Upper lobe of right lung (tissue), 1 donor: ENCODE data around the gene JARID2. TPM values are rescaled to one million over a fixed set of nuclear protein-coding genes. Genes with fewer than 3 reads are reported as not detected.

Source experiments
- ATAC-seq: fragments of 200-7000 bp; cut with Tn5 transposase; one replicate; pipeline ENCODE4 v1.9.1; 2020; ENCODE audit warnings: mild to moderate bottlenecking, moderate library complexity
- DNase-seq: peaks from one replicate; pipeline ENCODE4 v3.0.0-alpha.2; 2020
- H3K27ac ChIP-seq: fragments of 200-600 bp; one replicate; pipeline ENCODE4 v1.8.0; 2022
- H3K27me3 ChIP-seq: fragments of 200-600 bp; one replicate; pipeline ENCODE4 v1.8.0; 2022; ENCODE audit warnings: mild to moderate bottlenecking
- H3K36me3 ChIP-seq: fragments of 200-600 bp; one replicate; pipeline ENCODE4 v1.8.0; 2022
- H3K4me1 ChIP-seq: fragments of 200-600 bp; one replicate; pipeline ENCODE4 v1.8.0; 2022
- H3K4me3 ChIP-seq: fragments of 200-600 bp; one replicate; pipeline ENCODE4 v1.8.0; 2022; ENCODE audit warnings: mild to moderate bottlenecking
- H3K9me3 ChIP-seq: fragments of 200-600 bp; one replicate; pipeline ENCODE4 v1.8.0; 2022
- intact Hi-C: fragments of 100-400 bp; cut with DNase I; formaldehyde crosslinking; loops from one replicate; pipeline ENCODE4 v1.11.0; 2022
- total RNA-seq: library from RNA; stranded (reverse); fragmentation: NEBNext Ultra II Directional; extraction: Animal tissue kit (Norgen Biotek cat#: 25700); gene quantifications from one replicate; pipeline ENCODE4 v1.2.1, GENCODE V29; 2021
- TF ChIP-seq, protein P1 (sequence below): fragments of 200-600 bp; IDR thresholded peaks from one replicate; pipeline ENCODE4 v1.8.0; 2022; ENCODE audit warnings: antibody characterized with exemption
- donor health status: DM: no; HTN: yes; CAD: no; lungs with severe emphysema.

JARID2 gene
- total RNA-seq, 1 donor from 2014 or later = 15.1 TPM

DNA sequence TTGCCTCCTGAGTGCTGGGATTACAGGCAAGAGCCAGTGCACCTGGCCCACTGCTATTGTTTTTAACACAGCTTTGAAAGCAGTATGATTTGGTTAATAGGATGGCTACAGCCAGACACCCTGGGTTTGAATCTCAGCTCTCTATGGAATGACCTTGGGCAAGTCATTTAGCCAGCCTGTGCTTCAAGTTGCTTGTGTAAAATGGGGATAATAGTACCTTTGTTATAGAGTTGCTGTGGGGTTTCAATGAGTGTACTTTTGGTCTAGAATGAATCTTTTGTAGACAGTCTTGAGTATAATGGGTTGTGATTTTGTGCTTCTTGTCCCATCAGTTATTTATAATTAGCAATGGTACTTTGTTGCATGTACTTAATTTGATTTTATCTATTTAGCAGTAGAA is 70.9 kb downstream of the JARID2 start:
- no peaks in the 10 kb centered on the region for H3K9me3 ChIP-seq
- H3K27ac ChIP-seq = no peak overlapping the region
- peaks cover 12% of the 10 kb centered on the region for H3K4me1 ChIP-seq
- DNase-seq = no peak
- ATAC-seq = no peak
- H3K4me3 ChIP-seq = no peak overlapping the region
- intact Hi-C loops = no loop called here
- no peaks in the 10 kb centered on the region for H3K27me3 ChIP-seq
- no peaks in the 10 kb centered on the region for H3K36me3 ChIP-seq
- TF ChIP-seq, protein P1, sequence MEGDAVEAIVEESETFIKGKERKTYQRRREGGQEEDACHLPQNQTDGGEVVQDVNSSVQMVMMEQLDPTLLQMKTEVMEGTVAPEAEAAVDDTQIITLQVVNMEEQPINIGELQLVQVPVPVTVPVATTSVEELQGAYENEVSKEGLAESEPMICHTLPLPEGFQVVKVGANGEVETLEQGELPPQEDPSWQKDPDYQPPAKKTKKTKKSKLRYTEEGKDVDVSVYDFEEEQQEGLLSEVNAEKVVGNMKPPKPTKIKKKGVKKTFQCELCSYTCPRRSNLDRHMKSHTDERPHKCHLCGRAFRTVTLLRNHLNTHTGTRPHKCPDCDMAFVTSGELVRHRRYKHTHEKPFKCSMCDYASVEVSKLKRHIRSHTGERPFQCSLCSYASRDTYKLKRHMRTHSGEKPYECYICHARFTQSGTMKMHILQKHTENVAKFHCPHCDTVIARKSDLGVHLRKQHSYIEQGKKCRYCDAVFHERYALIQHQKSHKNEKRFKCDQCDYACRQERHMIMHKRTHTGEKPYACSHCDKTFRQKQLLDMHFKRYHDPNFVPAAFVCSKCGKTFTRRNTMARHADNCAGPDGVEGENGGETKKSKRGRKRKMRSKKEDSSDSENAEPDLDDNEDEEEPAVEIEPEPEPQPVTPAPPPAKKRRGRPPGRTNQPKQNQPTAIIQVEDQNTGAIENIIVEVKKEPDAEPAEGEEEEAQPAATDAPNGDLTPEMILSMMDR = no peak

DNA sequence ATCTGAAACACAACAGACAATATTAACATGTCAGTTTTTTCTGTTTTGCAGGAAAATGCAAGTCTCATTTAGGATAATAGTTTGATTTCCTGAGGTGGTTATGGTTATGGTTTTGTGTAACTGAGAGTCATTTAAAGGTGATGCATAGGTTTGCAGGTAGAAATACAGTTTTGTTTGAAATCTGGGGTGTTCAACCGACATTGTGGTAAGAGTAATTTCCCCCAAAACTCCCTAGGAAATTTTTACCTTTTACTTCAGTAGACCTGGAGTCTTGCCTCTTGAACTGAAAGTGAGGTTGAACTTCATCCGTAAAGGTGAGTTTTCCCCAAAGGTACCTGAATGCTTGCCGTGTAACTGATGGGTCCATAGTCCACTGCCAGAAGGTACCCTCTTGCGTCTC is 71.4 kb downstream of the JARID2 start:
- H3K27me3 ChIP-seq = no peaks in the 10 kb centered on the region
- no peaks in the 10 kb centered on the region for H3K36me3 ChIP-seq
- no peak overlapping the region for H3K4me3 ChIP-seq
- peaks cover 12% of the 10 kb centered on the region for H3K4me1 ChIP-seq
- ATAC-seq (no peak), DNase-seq (no peak)
- H3K9me3 ChIP-seq = no peaks in the 10 kb centered on the region
- no peak overlapping the region for H3K27ac ChIP-seq
- intact Hi-C loops = no loop called here
- TF ChIP-seq, protein P1 = no peak

DNA sequence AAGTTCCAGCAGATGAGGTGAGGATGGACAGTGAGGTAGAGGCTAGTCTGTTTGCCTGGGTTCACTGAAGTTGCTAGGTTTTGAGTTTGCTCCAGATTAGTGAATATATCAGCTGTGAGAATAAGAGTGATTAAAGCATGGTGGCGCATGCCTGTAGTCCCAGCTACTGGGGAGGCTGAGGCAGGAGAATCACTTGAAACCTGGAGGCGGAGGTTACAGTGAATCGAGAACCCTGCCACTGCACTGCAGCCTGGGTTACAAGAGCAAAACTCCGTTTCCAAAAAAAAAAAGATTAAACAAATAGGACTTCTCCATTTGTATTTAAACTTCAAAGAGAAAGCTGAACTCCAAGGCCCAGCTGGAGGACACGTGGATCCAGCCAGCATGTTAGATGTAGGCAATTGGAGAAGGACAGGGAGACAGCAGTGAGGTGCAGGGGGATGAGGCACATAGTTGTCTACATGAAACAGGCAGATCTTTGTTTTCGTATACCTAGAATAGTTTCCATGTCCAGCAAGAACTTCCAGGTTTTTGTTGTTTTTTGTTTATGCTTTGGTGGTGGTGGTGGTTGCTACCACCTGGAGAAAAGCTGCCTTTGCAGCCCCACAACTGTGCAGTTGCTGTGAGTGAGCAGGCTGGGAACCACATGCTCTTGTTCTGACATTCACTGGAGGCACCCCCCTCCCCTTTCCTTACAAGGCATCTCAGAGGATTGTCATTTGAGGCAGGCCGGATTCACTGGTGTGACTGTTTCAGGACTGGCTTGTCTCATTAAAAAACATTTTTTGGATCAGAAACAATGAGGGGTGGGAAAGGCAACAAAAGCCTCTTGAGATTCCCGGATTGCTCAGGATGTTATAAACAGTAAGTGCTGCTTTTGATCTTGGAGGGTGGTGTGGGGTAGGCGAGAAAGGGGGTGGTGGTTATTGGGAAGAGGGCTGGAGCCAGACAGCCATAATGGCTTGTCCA is 72.3 kb downstream of the JARID2 start:
- intact Hi-C loops = no loop called here
- no peaks in the 10 kb centered on the region for H3K36me3 ChIP-seq
- DNase-seq = no peak

DNA sequence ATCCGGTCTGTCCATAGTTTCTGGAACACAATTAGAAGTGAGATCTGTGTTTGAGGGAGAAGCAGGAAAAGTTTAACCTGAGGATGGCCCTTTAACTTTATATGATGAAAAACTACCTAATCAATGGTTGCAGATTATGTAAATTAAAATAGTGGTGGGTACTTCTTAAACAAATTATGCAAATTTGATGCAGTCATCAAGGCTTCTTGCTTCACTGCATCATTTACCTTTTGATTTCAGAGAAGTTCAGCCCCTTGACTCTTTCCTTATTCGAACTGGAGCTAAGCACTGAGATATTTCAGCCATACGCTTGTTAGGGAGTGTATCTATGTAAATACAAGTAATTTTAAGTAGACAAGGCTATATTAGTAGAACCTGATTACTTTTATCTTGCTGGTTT is 73.8 kb downstream of the JARID2 start:
- Histone ChIP-seq H3K27ac (no peak overlapping the region), H3K4me3 (no peak overlapping the region), H3K27me3 (no peaks in the 10 kb centered on the region), H3K36me3 (no peaks in the 10 kb centered on the region), H3K4me1 (peaks cover 3% of the 10 kb centered on the region), H3K9me3 (no peaks in the 10 kb centered on the region)
- TF ChIP-seq, protein P1 = no peak
- DNase-seq (no peak), ATAC-seq (no peak)
- intact Hi-C loops = no loop called here

More for the DNA sequence above, 72.3 kb downstream of the JARID2 start:
- TF ChIP-seq, protein P1 = no peak
- H3K27ac ChIP-seq = no peak overlapping the region
- no peak for ATAC-seq
- no peaks in the 10 kb centered on the region for H3K27me3 ChIP-seq
- no peaks in the 10 kb centered on the region for H3K9me3 ChIP-seq
- H3K4me1 ChIP-seq = peaks cover 8% of the 10 kb centered on the region
- no peak overlapping the region for H3K4me3 ChIP-seq

- no peak for DNase-seq
- TF ChIP-seq, protein P1 = no peak
- Histone ChIP-seq H3K27me3 (no peaks in the 10 kb centered on the region), H3K27ac (no peak overlapping the region), H3K4me1 (peaks cover 3% of the 10 kb centered on the region), H3K9me3 (no peaks in the 10 kb centered on the region), H3K4me3 (no peak overlapping the region), H3K36me3 (no peaks in the 10 kb centered on the region)
- no peak for ATAC-seq
- intact Hi-C loops = no loop called here
These were observed 74.8 kb downstream of the JARID2 start for GRCh38 chr6:15320693-15321092.
